HL-60/S4 (cell line): Measurements from ENCODE around the gene FURIN.
"Not testable (repeated sequence)": the region's sequence is repeated elsewhere in the genome, so short reads cannot be mapped to it uniquely, and the experiment has no call there.

ENCODE experiments used
- in situ Hi-C: fragments of 300-500 bp; cut with MboI; formaldehyde crosslinking; loops from 2 replicates; pipeline ENCODE4 v1.14.3; 2022; ENCODE audit warnings: low sequenced_read_pairs

FURIN gene

GRCh38 chr15:90868261-90868689 is at the start of gene FURIN:
FURIN (plus strand) TSS chr15:90868588; CDS start chr15:90875741, 7,153 bp downstream.
- in situ Hi-C loops = no loop called here

GRCh38 chr15:90819390-90819789 is 49.0 kb upstream of the FURIN start:
- in situ Hi-C loops = no loop called here

GRCh38 chr15:90819850-90820249 is 48.5 kb upstream of the FURIN start:
- in situ Hi-C loops = no loop called here

DNA sequence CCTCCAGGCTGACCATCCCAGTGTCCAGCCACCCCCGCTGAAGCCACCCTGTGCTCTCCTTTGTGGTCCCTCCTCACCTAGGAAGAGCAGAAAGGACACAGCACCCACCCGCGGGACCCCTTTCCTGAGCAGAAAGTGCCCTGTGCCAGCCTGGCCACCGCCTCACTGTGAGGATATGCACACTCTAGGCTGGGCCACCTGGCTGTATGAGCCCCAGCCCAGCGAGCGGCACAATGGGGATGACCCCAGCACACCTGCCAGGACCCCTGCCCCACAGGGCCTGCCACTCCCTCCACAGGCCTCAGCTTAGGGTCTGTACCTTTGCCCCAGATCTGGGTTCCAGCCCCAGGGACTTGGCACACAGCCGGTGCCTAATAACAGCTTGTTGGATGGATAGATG is 47.9 kb upstream of the FURIN start:
- in situ Hi-C loops = no loop called here

GRCh38 chr15:90822204-90822955 is 46.0 kb upstream of the FURIN start:
- in situ Hi-C loops = no loop called here

DNA sequence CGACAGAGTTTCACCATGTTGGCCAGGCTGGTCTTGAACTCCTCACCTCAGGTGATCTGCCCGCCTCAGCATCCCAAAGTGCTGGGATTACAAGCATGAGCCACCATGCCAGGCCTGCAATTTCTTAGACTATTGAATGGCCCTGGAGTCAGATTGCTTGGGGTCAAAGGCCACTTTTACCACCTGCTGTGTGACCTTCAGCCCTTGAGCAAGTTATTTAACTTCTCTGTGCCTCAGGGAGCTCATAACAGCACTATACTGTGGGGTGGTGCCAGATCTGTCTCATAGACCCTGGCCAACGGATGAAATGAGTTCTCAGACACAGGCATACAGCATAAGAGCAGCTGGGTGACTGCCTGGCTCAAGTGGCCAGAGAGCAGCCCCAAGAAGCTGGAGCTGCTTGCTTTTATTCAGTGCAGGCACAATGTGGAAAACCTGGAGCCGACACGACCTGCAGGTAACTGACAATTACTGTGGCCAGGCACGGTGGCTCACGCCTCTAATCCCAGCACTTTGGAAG is 44.9 kb upstream of the FURIN start:
- in situ Hi-C loops = no loop called here

GRCh38 chr15:90825115-90825899 is 43.1 kb upstream of the FURIN start:
- in situ Hi-C loops = not testable (repeated sequence)

- in situ Hi-C loops = not testable (repeated sequence)
These were observed 42.0 kb upstream of the FURIN start for GRCh38 chr15:90826206-90826885.

DNA sequence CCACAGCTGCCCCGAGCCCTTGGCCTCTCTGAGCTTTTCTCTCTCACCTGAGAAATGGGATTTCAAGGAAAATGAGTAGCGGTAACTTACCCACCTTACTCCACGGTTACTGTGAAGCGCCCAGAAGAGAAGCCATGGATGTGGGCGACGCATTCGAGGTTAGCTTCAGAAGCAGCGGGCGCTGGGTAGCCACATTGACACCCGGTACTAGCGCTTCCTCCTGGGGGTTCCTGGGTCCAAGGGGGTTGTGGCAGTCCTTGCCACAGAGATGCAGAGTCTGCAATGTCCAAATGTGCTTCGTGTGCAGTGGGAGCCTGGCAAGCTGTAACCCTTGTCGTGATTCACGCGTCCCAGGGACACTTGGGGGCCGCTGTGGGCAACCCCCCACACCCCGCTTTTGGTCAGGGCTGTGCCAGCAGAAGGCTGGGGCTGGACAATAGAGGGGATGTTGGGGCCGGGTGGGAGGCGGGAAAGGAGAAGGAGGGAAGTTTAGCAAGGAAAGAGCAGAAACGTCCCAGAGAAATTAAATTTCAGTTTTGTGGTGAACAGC is 41.4 kb upstream of the FURIN start:
- in situ Hi-C loops = no loop called here

DNA sequence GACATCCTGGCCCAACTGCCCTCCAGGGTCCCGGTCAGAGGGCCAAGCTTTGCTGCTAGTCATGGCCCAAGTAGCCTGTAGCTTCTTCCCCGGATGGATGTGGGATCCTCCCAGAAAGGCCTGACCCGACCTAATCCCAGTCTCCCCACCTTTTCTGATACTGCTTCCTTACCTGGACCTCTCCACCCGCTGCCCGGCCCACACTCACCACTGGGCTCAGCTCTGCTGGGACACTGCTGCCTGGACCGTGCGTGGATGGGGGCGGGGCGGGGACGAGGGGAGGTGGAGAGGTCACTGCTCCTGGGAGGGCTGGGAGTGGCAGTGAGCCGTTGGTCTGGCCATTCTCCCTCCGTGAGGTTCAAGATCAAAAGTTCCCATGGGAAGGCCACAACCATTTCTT is 40.3 kb upstream of the FURIN start:
- in situ Hi-C loops = no loop called here

DNA sequence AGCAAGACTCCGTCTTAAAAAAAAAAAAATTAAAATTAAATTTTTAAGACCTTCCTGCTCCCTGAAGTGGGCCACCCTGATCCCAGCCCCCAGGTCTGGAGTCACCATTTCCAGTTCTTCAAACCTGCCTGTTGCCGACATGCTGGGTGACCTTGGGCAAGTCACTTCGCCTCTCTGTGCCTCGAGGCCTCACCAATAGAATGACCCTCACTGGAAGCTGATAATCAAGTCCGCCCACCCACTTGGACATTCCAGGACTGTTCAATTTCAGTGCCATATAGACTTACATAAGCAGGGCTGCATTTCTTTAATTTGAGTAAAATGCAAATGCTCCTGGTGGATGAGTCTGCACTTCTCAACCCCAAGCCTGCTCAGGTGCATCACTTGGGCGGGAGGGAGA is 39.3 kb upstream of the FURIN start:
- in situ Hi-C loops = no loop called here

- in situ Hi-C loops = no loop called here
These were observed 38.4 kb upstream of the FURIN start for GRCh38 chr15:90829942-90830440.

DNA sequence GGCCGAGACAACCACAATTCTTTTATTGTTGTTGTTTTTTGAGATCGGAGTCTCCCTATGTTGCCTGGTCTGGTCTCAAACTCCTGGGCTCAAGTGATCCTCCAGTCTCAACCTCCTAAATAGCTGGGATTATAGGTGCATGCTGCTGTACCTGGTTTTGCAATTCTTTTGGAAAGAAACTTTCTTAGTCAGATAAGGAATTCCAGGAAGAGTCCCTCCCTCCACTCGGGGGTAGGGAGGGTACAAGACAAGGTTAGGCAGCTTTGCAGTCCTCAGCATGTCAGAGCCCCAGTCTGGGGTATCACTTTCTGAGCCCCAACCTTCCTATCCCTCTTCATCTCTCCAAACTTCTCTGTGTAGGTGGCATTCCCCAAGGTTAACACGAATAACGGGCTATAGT is 33.8 kb upstream of the FURIN start:
- in situ Hi-C loops = no loop called here

- in situ Hi-C loops = no loop called here
These were observed 32.0 kb upstream of the FURIN start for GRCh38 chr15:90836296-90836871.

DNA sequence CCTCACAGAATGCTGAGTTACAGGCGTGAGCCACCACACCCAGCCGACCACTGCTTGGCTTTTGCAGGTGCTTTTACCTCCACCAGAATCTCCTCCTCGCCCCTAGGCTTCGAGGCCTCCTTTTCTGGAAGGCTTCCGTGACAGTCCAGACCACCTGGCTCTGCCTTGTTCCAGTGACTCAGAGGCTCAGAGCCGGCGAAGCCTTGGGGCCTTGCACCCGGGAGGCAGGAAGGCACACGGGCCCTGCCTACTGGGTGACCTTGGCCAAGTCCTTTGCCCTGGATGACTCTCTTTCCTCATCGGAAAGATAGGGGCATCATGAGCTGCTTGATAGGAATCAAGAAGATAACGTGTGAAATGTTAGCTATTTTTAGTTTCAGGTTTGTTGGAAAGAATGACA is 31.3 kb upstream of the FURIN start:
- in situ Hi-C loops = no loop called here

DNA sequence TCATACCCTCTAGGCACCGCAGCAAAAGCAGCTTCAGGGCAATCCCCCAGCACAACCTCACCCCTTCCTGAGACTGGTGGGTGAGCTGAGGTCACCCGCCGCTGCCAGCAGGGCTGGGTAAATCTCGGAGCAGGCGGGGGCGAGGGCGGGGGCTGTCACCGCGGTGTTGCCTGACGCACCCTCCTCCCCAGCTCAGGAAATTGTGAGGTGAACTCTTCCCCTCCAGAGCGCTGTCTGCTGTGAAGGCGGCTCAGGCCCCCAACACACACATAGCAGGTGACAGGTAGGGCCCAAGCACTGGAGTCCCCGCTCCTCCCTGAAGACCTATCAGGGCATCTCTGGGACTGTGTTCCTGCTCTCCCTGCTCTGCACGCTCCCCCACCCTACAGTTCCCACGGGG is 30.2 kb upstream of the FURIN start:
- in situ Hi-C loops = no loop called here

DNA sequence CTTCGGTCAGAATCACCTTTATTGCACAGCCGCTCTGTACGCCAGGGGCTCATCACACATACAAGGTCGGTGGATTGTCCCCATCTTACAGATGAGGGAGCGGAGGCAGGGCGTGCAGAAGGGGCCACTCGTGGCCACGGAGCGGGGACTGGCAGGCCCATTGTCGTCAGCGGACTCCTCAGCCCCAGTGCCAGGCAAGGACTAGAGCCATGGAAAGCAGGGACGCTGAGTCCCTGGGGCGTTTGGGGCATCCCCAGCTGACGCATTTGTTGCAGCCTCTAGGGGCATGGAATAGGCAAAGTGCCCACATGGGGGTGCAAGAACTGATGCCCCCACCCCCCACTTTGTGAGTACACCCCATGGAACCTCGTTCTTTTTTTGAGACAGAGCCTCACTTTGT is 29.8 kb upstream of the FURIN start:
- in situ Hi-C loops = no loop called here

DNA sequence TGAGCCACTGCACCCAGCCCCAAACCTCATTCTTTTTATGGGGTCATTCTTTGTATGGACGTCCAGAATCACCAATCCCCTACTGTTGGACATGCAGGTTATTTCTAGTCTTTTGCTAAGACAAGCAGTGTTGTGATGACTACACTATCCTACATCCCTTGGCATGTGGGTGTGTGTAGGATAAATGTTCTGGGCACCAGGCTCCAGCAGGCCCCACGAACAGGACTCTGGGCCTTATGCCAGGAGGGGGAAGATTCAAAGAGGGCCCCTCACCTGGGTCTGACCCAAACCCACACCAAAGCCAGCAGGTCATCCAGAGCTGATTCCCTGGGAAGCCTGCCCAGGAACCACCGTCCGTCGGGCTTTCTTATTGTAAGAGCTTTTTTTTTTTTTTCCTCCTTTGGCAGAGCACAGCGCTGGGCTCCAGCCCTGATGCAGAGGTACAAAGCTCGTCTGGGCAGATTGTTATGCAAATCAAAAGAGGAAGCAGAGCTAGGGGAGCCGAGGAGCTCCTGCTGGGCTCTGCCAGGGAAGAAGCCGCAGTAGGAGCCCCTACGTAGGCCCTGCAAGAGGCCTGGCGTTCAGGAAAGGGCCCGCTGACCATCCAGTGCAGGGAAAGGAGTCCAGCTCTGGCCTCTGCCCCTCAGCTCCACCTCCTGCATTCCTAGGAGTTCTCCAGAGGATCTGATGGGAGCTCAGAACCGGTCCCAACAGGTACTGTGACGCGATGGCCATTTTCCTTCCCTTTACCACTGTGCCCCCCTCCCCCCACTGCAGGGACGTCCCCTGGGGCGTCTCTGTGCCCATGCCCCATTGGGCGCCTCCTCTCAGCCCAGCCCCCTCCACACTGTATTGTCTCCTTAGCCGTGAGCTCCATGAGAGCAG is 29.0 kb upstream of the FURIN start:
- in situ Hi-C loops = no loop called here

GRCh38 chr15:90840157-90840855 is 28.1 kb upstream of the FURIN start:
- in situ Hi-C loops = no loop called here
